Keratinocyte (primary cell): ENCODE data around the gene GRIP1. TPM values are rescaled to one million over a fixed set of nuclear protein-coding genes. Genes with fewer than 3 reads are reported as not detected.

Experiments
- DNase-seq: peaks from one replicate; pipeline ENCODE4 v3.0.0-alpha.2; 2011; ENCODE audit warnings: low read depth, missing footprints, low spot score
- FAIRE-seq: peaks from 2 replicates; lab custom pipeline; 2011; peaks lifted over from hg19 to GRCh38; lab: Jason Lieb, UNC
- H2AFZ ChIP-seq: 2 replicates; pipeline ENCODE4 v1.6.0; 2012; ENCODE audit warnings: low read length, control low read depth, inconsistent platforms; ENCODE audit not compliant: control insufficient read depth
- H3K27ac ChIP-seq: 2 replicates; pipeline ENCODE4 v1.5.1; 2011; ENCODE audit warnings: low read length; ENCODE audit not compliant: control insufficient read depth, insufficient read depth
- H3K27me3 ChIP-seq: 3 replicates; pipeline ENCODE4 v1.6.0; 2011; ENCODE audit warnings: low read length; ENCODE audit not compliant: control insufficient read depth, insufficient read depth; ENCODE audit errors: extremely low read depth
- H3K36me3 ChIP-seq, 2 experiments: 2 replicates in 1 of 2; 3 replicates in 1 of 2; pipeline ENCODE4 v1.5.1; 2011; ENCODE audit warnings: low read length in 2 of 2, mild to moderate bottlenecking in 1 of 2; ENCODE audit not compliant: control insufficient read depth in 2 of 2, insufficient read depth in 2 of 2; ENCODE audit errors: extremely low read depth in 1 of 2
- H3K4me1 ChIP-seq: 3 replicates; pipeline ENCODE4 v1.5.1; 2011; ENCODE audit warnings: low read length; ENCODE audit not compliant: control insufficient read depth, insufficient read depth; ENCODE audit errors: extremely low read depth
- H3K4me2 ChIP-seq: 3 replicates; pipeline ENCODE4 v1.6.0; 2011; ENCODE audit warnings: low read depth, low read length; ENCODE audit not compliant: control insufficient read depth, insufficient read depth; ENCODE audit errors: extremely low read depth
- H3K4me3 ChIP-seq, 3 experiments: fragments of 200-600 bp in 1 of 3; sonication (generic) in 1 of 3; 2 replicates in 2 of 3; 3 replicates in 1 of 3; pipeline ENCODE4 v1.5.1; 2011 to 2016; ENCODE audit warnings: low read length in 3 of 3, mild to moderate bottlenecking in 3 of 3, control low read depth in 2 of 3, inconsistent platforms in 1 of 3, low read depth in 1 of 3, mixed read lengths in 1 of 3, mixed run types in 1 of 3, moderate library complexity in 1 of 3; ENCODE audit not compliant: control insufficient read depth in 2 of 3, insufficient read depth in 2 of 3; ENCODE audit errors: extremely low read depth in 1 of 3
- H3K79me2 ChIP-seq: 2 replicates; pipeline ENCODE4 v1.6.0; 2012; ENCODE audit warnings: low read length; ENCODE audit not compliant: control insufficient read depth, insufficient read depth
- H3K9ac ChIP-seq: 3 replicates; pipeline ENCODE4 v1.6.0; 2011; ENCODE audit warnings: low read length; ENCODE audit not compliant: control insufficient read depth, insufficient read depth; ENCODE audit errors: extremely low read depth
- H3K9me1 ChIP-seq: 3 replicates; pipeline ENCODE4 v1.6.0; 2011; ENCODE audit warnings: low read length; ENCODE audit not compliant: control insufficient read depth, insufficient read depth; ENCODE audit errors: extremely low read depth
- H3K9me3 ChIP-seq: 2 replicates; pipeline ENCODE4 v1.5.1; 2012; ENCODE audit warnings: low read depth, low read length; ENCODE audit not compliant: control insufficient read depth
- H4K20me1 ChIP-seq: 3 replicates; pipeline ENCODE4 v1.6.0; 2011; ENCODE audit warnings: low read length; ENCODE audit not compliant: control insufficient read depth, insufficient read depth; ENCODE audit errors: extremely low read depth
- EZH2 ChIP-seq: IDR thresholded peaks from one replicate; pipeline ENCODE4 v1.6.1; 2012; ENCODE audit warnings: inconsistent platforms, mild to moderate bottlenecking, low read length, moderate library complexity
- dilution Hi-C: fragments of 300-500 bp; cut with MboI; formaldehyde crosslinking; loops from one replicate; pipeline ENCODE4 v1.7.0; 2020; ENCODE audit warnings: low sequenced_read_pairs; ENCODE audit not compliant: extremely low pct_ligation_motif_present
- polyA plus RNA-seq, 5 experiments: library from polyadenylated mRNA; depleted of rRNA in 3 of 5; stranded (reverse) in 3 of 5; stranded (forward) in 1 of 5; unstranded in 1 of 5; fragments of >200 nt; gene quantifications; 1 replicate in 1 of 5; 2 replicates in 3 of 5; 3 replicates in 1 of 5; pipeline versions ENCODE4 v1.2.1 to v1.2.3, GENCODE V29; 2011 to 2012; ENCODE audit warnings: missing spikeins in 2 of 5, low read depth in 1 of 5, low replicate concordance in 1 of 5
- TF ChIP-seq, protein P1 (sequence below), 3 experiments: IDR thresholded peaks in 1 of 3; conservative IDR thresholded peaks in 1 of 3; optimal IDR thresholded peaks in 1 of 3; 2 replicates in 2 of 3; 3 replicates in 1 of 3; pipeline versions ENCODE3 to v1.5.1; 2011; ENCODE audit warnings: low read length in 3 of 3, mild to moderate bottlenecking in 3 of 3, moderate library complexity in 2 of 3, control low read depth in 1 of 3, inconsistent platforms in 1 of 3; ENCODE audit not compliant: insufficient read depth in 2 of 3; ENCODE audit errors: extremely low read depth in 1 of 3

Gene GRIP1
- polyA plus RNA-seq, 1 donor (not counting 4 experiments of a cell fraction or from before 2014, with no cell fraction given): 6.7 TPM

DNA sequence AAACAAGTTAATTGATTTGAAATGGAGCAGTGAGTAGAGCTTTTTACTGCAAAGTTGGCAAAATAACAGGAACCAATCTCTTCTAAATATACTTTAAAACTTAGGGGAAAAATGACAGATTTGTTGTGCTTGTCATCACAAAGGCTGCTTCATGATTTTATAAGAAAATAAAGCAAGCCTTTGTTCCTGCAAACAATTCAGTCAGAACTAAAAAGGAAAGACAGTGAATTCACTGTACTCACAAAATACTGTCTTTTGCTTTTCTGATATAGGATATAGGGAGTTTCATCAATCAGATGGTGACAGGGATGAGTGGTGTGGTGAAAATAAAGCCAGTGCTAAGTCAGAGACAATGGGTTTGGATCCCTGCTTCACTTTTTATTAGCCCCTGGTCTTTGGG lies 250.6 kb downstream of the GRIP1 start:
- no peak for FAIRE-seq
- no peak overlapping the region for H2AFZ ChIP-seq
- TF ChIP-seq EZH2: no peak
- TF ChIP-seq, protein P1, sequence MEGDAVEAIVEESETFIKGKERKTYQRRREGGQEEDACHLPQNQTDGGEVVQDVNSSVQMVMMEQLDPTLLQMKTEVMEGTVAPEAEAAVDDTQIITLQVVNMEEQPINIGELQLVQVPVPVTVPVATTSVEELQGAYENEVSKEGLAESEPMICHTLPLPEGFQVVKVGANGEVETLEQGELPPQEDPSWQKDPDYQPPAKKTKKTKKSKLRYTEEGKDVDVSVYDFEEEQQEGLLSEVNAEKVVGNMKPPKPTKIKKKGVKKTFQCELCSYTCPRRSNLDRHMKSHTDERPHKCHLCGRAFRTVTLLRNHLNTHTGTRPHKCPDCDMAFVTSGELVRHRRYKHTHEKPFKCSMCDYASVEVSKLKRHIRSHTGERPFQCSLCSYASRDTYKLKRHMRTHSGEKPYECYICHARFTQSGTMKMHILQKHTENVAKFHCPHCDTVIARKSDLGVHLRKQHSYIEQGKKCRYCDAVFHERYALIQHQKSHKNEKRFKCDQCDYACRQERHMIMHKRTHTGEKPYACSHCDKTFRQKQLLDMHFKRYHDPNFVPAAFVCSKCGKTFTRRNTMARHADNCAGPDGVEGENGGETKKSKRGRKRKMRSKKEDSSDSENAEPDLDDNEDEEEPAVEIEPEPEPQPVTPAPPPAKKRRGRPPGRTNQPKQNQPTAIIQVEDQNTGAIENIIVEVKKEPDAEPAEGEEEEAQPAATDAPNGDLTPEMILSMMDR (optimal IDR thresholded peaks at IDR 0.05 in 1 of 3, IDR thresholded peaks at IDR 0.05 in 1 of 3, conservative IDR thresholded peaks at IDR 0.05 in 1 of 3; ENCODE audit: extremely low read depth in 1 of 3, insufficient read depth in 2 of 3, low read length in 3 of 3): no peak
- H3K9me3 ChIP-seq: no peaks in the 10 kb centered on the region
- no peaks in the 10 kb centered on the region for H3K4me1 ChIP-seq
- no peaks in the 10 kb centered on the region for H4K20me1 ChIP-seq
- H3K4me2 ChIP-seq: no peak overlapping the region
- H3K9me1 ChIP-seq: no peaks in the 10 kb centered on the region
- H3K27ac ChIP-seq: no peak overlapping the region
- no peaks in the 10 kb centered on the region for H3K79me2 ChIP-seq
- no peak overlapping the region for H3K9ac ChIP-seq
- H3K27me3 ChIP-seq: no peaks in the 10 kb centered on the region
- H3K36me3 ChIP-seq: no peaks in the 10 kb centered on the region
- H3K4me3 ChIP-seq: no peak overlapping the region
- dilution Hi-C loops: no loop called here
- no peak for DNase-seq

DNA sequence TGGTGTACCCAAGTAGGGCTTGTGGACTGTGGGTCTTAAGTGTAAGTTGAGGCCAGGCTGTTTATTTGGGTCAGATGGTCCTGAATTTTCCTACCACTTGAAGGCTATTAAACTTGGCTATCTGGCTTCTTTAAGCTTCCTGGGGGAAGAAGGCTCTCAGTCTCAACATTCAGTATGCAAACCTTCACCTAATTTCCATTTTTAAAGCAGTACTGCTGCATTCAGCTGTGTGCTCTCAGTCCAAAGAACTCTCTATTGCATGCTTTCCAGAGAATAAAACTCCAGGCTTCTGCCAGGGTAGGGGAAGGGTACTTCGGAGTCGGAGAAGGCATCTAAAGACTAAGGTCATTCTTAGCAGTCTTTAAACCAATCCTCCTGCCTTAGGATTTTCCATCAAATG lies 252.2 kb downstream of the GRIP1 start:
- Histone ChIP-seq H3K4me1 (no peaks in the 10 kb centered on the region), H3K79me2 (no peaks in the 10 kb centered on the region), H2AFZ (no peak overlapping the region), H3K27ac (no peak overlapping the region), H3K9me1 (no peaks in the 10 kb centered on the region), H3K9ac (no peak overlapping the region), H3K36me3 (no peaks in the 10 kb centered on the region), H4K20me1 (no peaks in the 10 kb centered on the region), H3K4me2 (no peak overlapping the region), H3K4me3 (no peak overlapping the region), H3K9me3 (no peaks in the 10 kb centered on the region), H3K27me3 (no peaks in the 10 kb centered on the region)
- FAIRE-seq (no peak), DNase-seq (no peak)
- dilution Hi-C loops: no loop called here
- TF ChIP-seq, protein P1 (optimal IDR thresholded peaks at IDR 0.05 in 1 of 3, IDR thresholded peaks at IDR 0.05 in 1 of 3, conservative IDR thresholded peaks at IDR 0.05 in 1 of 3; ENCODE audit: extremely low read depth in 1 of 3, insufficient read depth in 2 of 3, low read length in 3 of 3): no peak
- TF ChIP-seq EZH2: no peak
